Measurements from ENCODE around the gene CFAP77.

CFAP77 gene

GRCh38 chr9:132500193-132500592 is 90.2 kb downstream of the CFAP77 start:
- no peak overlapping the region for H3K4me3 ChIP-seq (ENCODE audit: low read length)
- DNase-seq (ENCODE audit: low read depth), result no peak
- TF ChIP-seq, protein P1, sequence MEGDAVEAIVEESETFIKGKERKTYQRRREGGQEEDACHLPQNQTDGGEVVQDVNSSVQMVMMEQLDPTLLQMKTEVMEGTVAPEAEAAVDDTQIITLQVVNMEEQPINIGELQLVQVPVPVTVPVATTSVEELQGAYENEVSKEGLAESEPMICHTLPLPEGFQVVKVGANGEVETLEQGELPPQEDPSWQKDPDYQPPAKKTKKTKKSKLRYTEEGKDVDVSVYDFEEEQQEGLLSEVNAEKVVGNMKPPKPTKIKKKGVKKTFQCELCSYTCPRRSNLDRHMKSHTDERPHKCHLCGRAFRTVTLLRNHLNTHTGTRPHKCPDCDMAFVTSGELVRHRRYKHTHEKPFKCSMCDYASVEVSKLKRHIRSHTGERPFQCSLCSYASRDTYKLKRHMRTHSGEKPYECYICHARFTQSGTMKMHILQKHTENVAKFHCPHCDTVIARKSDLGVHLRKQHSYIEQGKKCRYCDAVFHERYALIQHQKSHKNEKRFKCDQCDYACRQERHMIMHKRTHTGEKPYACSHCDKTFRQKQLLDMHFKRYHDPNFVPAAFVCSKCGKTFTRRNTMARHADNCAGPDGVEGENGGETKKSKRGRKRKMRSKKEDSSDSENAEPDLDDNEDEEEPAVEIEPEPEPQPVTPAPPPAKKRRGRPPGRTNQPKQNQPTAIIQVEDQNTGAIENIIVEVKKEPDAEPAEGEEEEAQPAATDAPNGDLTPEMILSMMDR (conservative IDR thresholded peaks at IDR 0.05; ENCODE audit: low read length), result no peak

DNA sequence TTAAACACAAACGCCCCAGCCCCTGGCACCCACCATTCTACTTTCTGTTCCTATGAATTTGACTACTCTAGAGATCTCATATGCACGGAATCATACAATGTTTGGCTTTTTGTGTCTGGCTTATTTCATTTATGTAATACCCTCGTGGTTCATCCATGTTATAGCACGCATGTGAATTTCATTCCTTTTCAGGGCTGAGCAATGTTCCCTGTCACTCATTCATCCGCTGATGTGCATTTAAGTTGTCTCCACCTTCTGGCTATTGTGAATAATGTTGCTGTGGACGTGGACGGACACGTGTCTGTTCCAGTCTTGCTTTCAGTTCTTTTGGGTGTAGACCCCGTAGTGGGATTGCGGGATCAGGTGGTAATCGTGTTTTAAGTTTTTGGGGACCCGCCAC is 92.5 kb downstream of the CFAP77 start:
- H3K4me3 ChIP-seq (ENCODE audit: low read length), result no peak overlapping the region
- no peak for DNase-seq (ENCODE audit: low read depth)
- TF ChIP-seq, protein P1 (conservative IDR thresholded peaks at IDR 0.05; ENCODE audit: low read length), result no peak

GRCh38 chr9:132503116-132503515 is 93.1 kb downstream of the CFAP77 start:
- TF ChIP-seq, protein P1 (conservative IDR thresholded peaks at IDR 0.05; ENCODE audit: low read length), result no peak
- H3K4me3 ChIP-seq (ENCODE audit: low read length), result no peak overlapping the region
- DNase-seq (ENCODE audit: low read depth), result no peak

DNA sequence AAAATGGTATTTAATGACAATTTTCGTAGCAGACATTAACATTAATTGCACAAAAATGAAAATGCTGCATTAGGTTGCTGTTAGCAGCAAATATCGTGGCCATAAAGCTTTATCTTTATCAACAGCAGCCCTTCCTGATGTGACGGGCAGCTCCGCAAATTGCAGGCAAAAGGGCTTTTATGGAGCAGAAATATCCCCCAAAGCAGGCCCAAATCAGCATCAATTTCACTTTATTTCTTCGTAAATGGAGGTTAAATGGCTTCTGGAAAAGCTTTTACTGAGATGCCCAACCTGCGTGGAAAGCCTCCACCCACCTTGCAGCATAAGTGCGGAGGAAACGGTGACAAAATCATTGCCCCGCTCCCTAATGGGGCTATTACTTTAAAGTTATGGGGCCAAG is 94.5 kb downstream of the CFAP77 start:
- no peak for DNase-seq (ENCODE audit: low read depth)
- TF ChIP-seq, protein P1 (conservative IDR thresholded peaks at IDR 0.05; ENCODE audit: low read length), result no peak

DNA sequence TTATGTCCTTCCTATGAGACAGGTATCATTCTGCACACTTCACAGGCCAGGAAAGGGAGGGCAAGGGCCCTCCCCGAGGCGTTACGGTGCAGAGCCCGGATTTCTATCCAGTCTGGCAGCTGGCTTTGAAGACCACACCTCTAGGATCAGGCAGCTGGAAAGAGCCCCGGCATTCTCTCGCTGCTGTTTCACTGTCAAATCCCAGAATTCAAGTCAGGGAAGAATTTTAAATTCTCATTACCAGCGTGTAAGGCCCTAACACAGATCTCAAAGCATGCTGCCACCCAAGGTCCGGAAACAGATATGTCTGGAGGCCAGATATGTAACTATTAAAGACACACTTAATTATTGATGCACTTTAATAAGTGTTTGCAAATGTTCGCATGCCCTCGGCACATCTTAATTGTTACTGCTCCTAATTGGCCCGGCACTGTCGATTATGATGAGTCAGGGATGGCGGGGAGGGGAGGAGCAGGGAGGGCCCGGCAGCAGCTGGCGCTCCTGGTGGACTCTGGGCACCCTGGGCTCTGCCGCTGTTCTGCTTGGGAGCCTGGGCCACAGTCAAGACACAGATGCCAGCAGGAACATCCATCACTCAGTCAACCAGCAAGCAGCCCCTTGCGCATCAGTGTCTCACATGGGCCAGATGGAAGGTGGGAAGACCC is 96.1 kb downstream of the CFAP77 start:
- H3K4me3 ChIP-seq (ENCODE audit: low read length), result no peak overlapping the region
- TF ChIP-seq, protein P1 (conservative IDR thresholded peaks at IDR 0.05; ENCODE audit: low read length), result no peak
- no peak for DNase-seq (ENCODE audit: low read depth)

More for the DNA sequence above, 94.5 kb downstream of the CFAP77 start:
- no peak overlapping the region for H3K4me3 ChIP-seq (ENCODE audit: low read length)

- no peak for DNase-seq (ENCODE audit: low read depth)
- TF ChIP-seq, protein P1 (conservative IDR thresholded peaks at IDR 0.05; ENCODE audit: low read length), result no peak
- H3K4me3 ChIP-seq (ENCODE audit: low read length), result no peak overlapping the region
Measured at GRCh38 chr9:132506977-132507669, 97.1 kb downstream of the CFAP77 start.
